Neural cell (in vitro differentiated cells): ENCODE data around the gene ADGRD1. TPM values are rescaled to one million over a fixed set of nuclear protein-coding genes. Genes with fewer than 3 reads are reported as not detected.

Experiments used
- H2AFZ ChIP-seq: fragments of 200-600, 300-800 bp; sonication (generic), shearing (Covaris generic); 2 replicates; pipeline ENCODE4 v1.6.0; 2014; ENCODE audit warnings: low read depth, mild to moderate bottlenecking, antibody characterized with exemption, low read length, moderate library complexity
- H3F3A ChIP-seq: fragments of 200-600 bp; shearing (Covaris generic); 2 replicates; pipeline ENCODE4 v1.6.1; 2016; ENCODE audit warnings: mild to moderate bottlenecking, moderate library complexity, mixed read lengths, antibody characterized with exemption, low read length; ENCODE audit not compliant: insufficient read depth, poor library complexity, severe bottlenecking
- H3K27ac ChIP-seq: fragments of 200-600, 300-800 bp; sonication (generic), shearing (Covaris generic); 2 replicates; pipeline ENCODE4 v1.5.1; 2014; ENCODE audit warnings: mild to moderate bottlenecking, low read length, moderate library complexity
- H3K27me3 ChIP-seq: fragments of 300-800, 200-600 bp; sonication (generic), shearing (Covaris generic); 2 replicates; pipeline ENCODE4 v1.6.0; 2014; ENCODE audit warnings: mild to moderate bottlenecking, low read depth, low read length, moderate library complexity; ENCODE audit not compliant: insufficient read depth
- H3K36me3 ChIP-seq: fragments of 300-800, 200-600 bp; sonication (generic), shearing (Covaris generic); 2 replicates; pipeline ENCODE4 v1.5.1; 2014; ENCODE audit warnings: mild to moderate bottlenecking, antibody characterized with exemption, low read length, moderate library complexity; ENCODE audit not compliant: insufficient read depth
- H3K4me2 ChIP-seq: fragments of 300-800, 200-600 bp; sonication (generic), shearing (Covaris generic); 2 replicates; pipeline ENCODE4 v1.6.0; 2014; ENCODE audit warnings: mild to moderate bottlenecking, low read length
- H3K4me3 ChIP-seq: fragments of 300-800, 200-600 bp; sonication (generic), shearing (Covaris generic); 2 replicates; pipeline ENCODE4 v1.5.1; 2014; ENCODE audit warnings: mild to moderate bottlenecking, low read length, moderate library complexity
- H3K79me2 ChIP-seq: fragments of 200-600 bp; shearing (Covaris generic); replicated peaks from 2 replicates; pipeline ENCODE4 v1.6.0; 2014; ENCODE audit warnings: mild to moderate bottlenecking, low read length, moderate library complexity; ENCODE audit not compliant: insufficient read depth
- H3K9ac ChIP-seq: fragments of 300-800, 200-600 bp; sonication (generic), shearing (Covaris generic); 2 replicates; pipeline ENCODE4 v1.6.1; 2016; ENCODE audit warnings: mild to moderate bottlenecking, low read length, mixed read lengths
- H3K9me2 ChIP-seq: fragments of 200-600 bp; shearing (Covaris generic); 2 replicates; pipeline ENCODE4 v1.6.1; 2016; ENCODE audit warnings: mild to moderate bottlenecking, low read length, mixed read lengths; ENCODE audit not compliant: insufficient read depth
- H3K9me3 ChIP-seq: fragments of 200-600, 300-800 bp; sonication (generic), shearing (Covaris generic); 2 replicates; pipeline ENCODE4 v1.6.1; 2016; ENCODE audit warnings: mild to moderate bottlenecking, mixed run types, low read length, moderate library complexity, mixed read lengths
- H4K20me1 ChIP-seq: fragments of 200-600 bp; shearing (Covaris generic); 2 replicates; pipeline ENCODE4 v1.6.1; 2016; ENCODE audit warnings: mild to moderate bottlenecking, mixed run types; ENCODE audit not compliant: insufficient read depth
- EP300 ChIP-seq: fragments of 450-650 bp; conservative IDR thresholded peaks from 2 replicates; pipeline ENCODE4 v1.6.1; 2014; ENCODE audit warnings: antibody characterized with exemption, mild to moderate bottlenecking, moderate library complexity; ENCODE audit not compliant: poor library complexity, severe bottlenecking
- EZH2 ChIP-seq: fragments of 200-600, 300-800 bp; shearing (Covaris generic), sonication (generic); IDR thresholded peaks from 2 replicates; pipeline ENCODE4 v1.6.1; 2014; ENCODE audit warnings: antibody characterized with exemption, low read length, borderline replicate concordance, mild to moderate bottlenecking; ENCODE audit not compliant: insufficient read depth, poor library complexity, severe bottlenecking
- MXI1 ChIP-seq: fragments of 450-650 bp; conservative IDR thresholded peaks from 2 replicates; pipeline ENCODE4 v1.6.1; 2014; ENCODE audit warnings: antibody characterized with exemption, mild to moderate bottlenecking; ENCODE audit not compliant: poor library complexity, severe bottlenecking
- POLR2AphosphoS5 ChIP-seq: IDR thresholded peaks from 2 replicates; pipeline ENCODE4 v1.6.1; 2012
- RAD21 ChIP-seq: fragments of 450-650 bp; conservative IDR thresholded peaks from 2 replicates; pipeline ENCODE4 v1.6.1; 2014; ENCODE audit warnings: antibody characterized with exemption, mild to moderate bottlenecking, moderate library complexity
- SMC3 ChIP-seq: fragments of 450-650 bp; conservative IDR thresholded peaks from 2 replicates; pipeline ENCODE4 v1.6.1; 2014; ENCODE audit warnings: antibody characterized with exemption, mild to moderate bottlenecking, moderate library complexity; ENCODE audit not compliant: poor library complexity
- TAF1 ChIP-seq: IDR thresholded peaks from 2 replicates; pipeline ENCODE4 v1.6.1; 2012; ENCODE audit warnings: low read depth
- polyA plus RNA-seq: library from polyadenylated mRNA; depleted of rRNA; stranded (reverse); fragments of >200 nt; gene quantifications from 2 replicates; pipeline ENCODE4 v1.2.3, GENCODE V29; 2014
- TF ChIP-seq, protein P1 (sequence below): fragments of 450-650 bp; IDR thresholded peaks from 2 replicates; pipeline ENCODE4 v1.5.1; 2014; ENCODE audit warnings: antibody characterized with exemption, mild to moderate bottlenecking, moderate library complexity; ENCODE audit not compliant: poor library complexity, severe bottlenecking
- TF ChIP-seq, protein P2 (sequence below): IDR thresholded peaks from 2 replicates; pipeline ENCODE4 v1.6.1; 2012; ENCODE audit warnings: borderline replicate concordance

Gene ADGRD1
- polyA plus RNA-seq, 1 donor from 2014 or later = 1.7 TPM

GRCh38 chr12:130975116-130975515, 21.4 kb downstream of the ADGRD1 start:
- H3K9me3 ChIP-seq = no peaks in the 10 kb centered on the region
- H3K27me3 ChIP-seq = no peaks in the 10 kb centered on the region
- no peak overlapping the region for H3K9ac ChIP-seq
- H3K79me2 ChIP-seq = no peaks in the 10 kb centered on the region
- no peak overlapping the region for H3K4me2 ChIP-seq
- no peak overlapping the region for H3K27ac ChIP-seq
- no peak overlapping the region for H3K4me3 ChIP-seq
- no peak overlapping the region for H2AFZ ChIP-seq
- H3F3A ChIP-seq = no peaks in the 10 kb centered on the region
- no peaks in the 10 kb centered on the region for H3K36me3 ChIP-seq
- no peaks in the 10 kb centered on the region for H4K20me1 ChIP-seq
- TF ChIP-seq MXI1 (no peak), EZH2 (no peak), TAF1 (no peak), POLR2AphosphoS5 (no peak), RAD21 (no peak), EP300 (no peak), SMC3 (no peak)
- TF ChIP-seq, protein P1, sequence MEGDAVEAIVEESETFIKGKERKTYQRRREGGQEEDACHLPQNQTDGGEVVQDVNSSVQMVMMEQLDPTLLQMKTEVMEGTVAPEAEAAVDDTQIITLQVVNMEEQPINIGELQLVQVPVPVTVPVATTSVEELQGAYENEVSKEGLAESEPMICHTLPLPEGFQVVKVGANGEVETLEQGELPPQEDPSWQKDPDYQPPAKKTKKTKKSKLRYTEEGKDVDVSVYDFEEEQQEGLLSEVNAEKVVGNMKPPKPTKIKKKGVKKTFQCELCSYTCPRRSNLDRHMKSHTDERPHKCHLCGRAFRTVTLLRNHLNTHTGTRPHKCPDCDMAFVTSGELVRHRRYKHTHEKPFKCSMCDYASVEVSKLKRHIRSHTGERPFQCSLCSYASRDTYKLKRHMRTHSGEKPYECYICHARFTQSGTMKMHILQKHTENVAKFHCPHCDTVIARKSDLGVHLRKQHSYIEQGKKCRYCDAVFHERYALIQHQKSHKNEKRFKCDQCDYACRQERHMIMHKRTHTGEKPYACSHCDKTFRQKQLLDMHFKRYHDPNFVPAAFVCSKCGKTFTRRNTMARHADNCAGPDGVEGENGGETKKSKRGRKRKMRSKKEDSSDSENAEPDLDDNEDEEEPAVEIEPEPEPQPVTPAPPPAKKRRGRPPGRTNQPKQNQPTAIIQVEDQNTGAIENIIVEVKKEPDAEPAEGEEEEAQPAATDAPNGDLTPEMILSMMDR = no peak
- TF ChIP-seq, protein P2, sequence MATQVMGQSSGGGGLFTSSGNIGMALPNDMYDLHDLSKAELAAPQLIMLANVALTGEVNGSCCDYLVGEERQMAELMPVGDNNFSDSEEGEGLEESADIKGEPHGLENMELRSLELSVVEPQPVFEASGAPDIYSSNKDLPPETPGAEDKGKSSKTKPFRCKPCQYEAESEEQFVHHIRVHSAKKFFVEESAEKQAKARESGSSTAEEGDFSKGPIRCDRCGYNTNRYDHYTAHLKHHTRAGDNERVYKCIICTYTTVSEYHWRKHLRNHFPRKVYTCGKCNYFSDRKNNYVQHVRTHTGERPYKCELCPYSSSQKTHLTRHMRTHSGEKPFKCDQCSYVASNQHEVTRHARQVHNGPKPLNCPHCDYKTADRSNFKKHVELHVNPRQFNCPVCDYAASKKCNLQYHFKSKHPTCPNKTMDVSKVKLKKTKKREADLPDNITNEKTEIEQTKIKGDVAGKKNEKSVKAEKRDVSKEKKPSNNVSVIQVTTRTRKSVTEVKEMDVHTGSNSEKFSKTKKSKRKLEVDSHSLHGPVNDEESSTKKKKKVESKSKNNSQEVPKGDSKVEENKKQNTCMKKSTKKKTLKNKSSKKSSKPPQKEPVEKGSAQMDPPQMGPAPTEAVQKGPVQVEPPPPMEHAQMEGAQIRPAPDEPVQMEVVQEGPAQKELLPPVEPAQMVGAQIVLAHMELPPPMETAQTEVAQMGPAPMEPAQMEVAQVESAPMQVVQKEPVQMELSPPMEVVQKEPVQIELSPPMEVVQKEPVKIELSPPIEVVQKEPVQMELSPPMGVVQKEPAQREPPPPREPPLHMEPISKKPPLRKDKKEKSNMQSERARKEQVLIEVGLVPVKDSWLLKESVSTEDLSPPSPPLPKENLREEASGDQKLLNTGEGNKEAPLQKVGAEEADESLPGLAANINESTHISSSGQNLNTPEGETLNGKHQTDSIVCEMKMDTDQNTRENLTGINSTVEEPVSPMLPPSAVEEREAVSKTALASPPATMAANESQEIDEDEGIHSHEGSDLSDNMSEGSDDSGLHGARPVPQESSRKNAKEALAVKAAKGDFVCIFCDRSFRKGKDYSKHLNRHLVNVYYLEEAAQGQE = no peak
- no peaks in the 10 kb centered on the region for H3K9me2 ChIP-seq

GRCh38 chr12:130976171-130976720, 22.5 kb downstream of the ADGRD1 start:
- no peaks in the 10 kb centered on the region for H3K9me2 ChIP-seq

More at GRCh38 chr12:130976171-130976720, 22.5 kb downstream of the ADGRD1 start:
- Histone ChIP-seq H2AFZ (no peak overlapping the region), H3K27me3 (no peaks in the 10 kb centered on the region), H3K79me2 (no peaks in the 10 kb centered on the region), H3K9ac (no peak overlapping the region), H3K9me3 (no peaks in the 10 kb centered on the region), H4K20me1 (no peaks in the 10 kb centered on the region), H3K36me3 (no peaks in the 10 kb centered on the region), H3K27ac (no peak overlapping the region), H3K4me2 (no peak overlapping the region), H3F3A (no peaks in the 10 kb centered on the region), H3K4me3 (no peak overlapping the region)
- no peak for TF ChIP-seq POLR2AphosphoS5
- TF ChIP-seq, protein P1 = no peak
- no peak for TF ChIP-seq EP300
- TF ChIP-seq RAD21 = no peak
- no peak for TF ChIP-seq SMC3
- no peak for TF ChIP-seq EZH2
- no peak for TF ChIP-seq MXI1
- TF ChIP-seq, protein P2 = no peak
- no peak for TF ChIP-seq TAF1
